GM23248 (cell line): ENCODE results near the gene TMEM9B. TPM values are rescaled to one million over a fixed set of nuclear protein-coding genes. Genes with fewer than 3 reads are reported as not detected.
A peak's percentile ranks its signal among the peaks of the same experiment; 100 is the strongest.

Experiments used
- DNase-seq: peaks from one replicate; pipeline ENCODE4 v3.0.0-alpha.2; 2015
- H2AFZ ChIP-seq: fragments of 200-600 bp; sonication (generic); 2 replicates; pipeline ENCODE4 v1.6.1; 2016; ENCODE audit warnings: antibody characterized with exemption
- H3F3A ChIP-seq: fragments of 200-600 bp; sonication (generic); 2 replicates; pipeline ENCODE4 v1.6.1; 2016; ENCODE audit warnings: mild to moderate bottlenecking, antibody characterized with exemption, mixed run types; ENCODE audit not compliant: insufficient read depth
- H3K27ac ChIP-seq: fragments of 200-600 bp; sonication (generic); 2 replicates; pipeline ENCODE4 v1.5.1; 2016; ENCODE audit warnings: mild to moderate bottlenecking
- H3K27me3 ChIP-seq: fragments of 200-600 bp; sonication (generic); replicated peaks from 2 replicates; pipeline ENCODE4 v1.6.1; 2016; ENCODE audit warnings: mild to moderate bottlenecking; ENCODE audit not compliant: insufficient read depth
- H3K36me3 ChIP-seq: fragments of 200-600 bp; sonication (generic); 2 replicates; pipeline ENCODE4 v1.6.1; 2016; ENCODE audit warnings: low read depth, mild to moderate bottlenecking
- H3K4me1 ChIP-seq: fragments of 200-600 bp; sonication (generic); 2 replicates; pipeline ENCODE4 v1.6.1; 2016; ENCODE audit warnings: mild to moderate bottlenecking; ENCODE audit not compliant: insufficient read depth
- H3K4me2 ChIP-seq: fragments of 200-600 bp; sonication (generic); one replicate; pipeline ENCODE4 v1.6.1; 2016; ENCODE audit warnings: mild to moderate bottlenecking; ENCODE audit not compliant: unreplicated experiment
- H3K4me3 ChIP-seq: fragments of 200-600 bp; sonication (generic); 2 replicates; pipeline ENCODE4 v1.5.1; 2016; ENCODE audit warnings: mild to moderate bottlenecking
- H3K79me2 ChIP-seq: fragments of 200-600 bp; sonication (generic); 2 replicates; pipeline ENCODE4 v1.6.1; 2016; ENCODE audit warnings: mild to moderate bottlenecking; ENCODE audit not compliant: insufficient read depth
- H3K9ac ChIP-seq: fragments of 200-600 bp; sonication (generic); 2 replicates; pipeline ENCODE4 v1.6.1; 2016; ENCODE audit warnings: mild to moderate bottlenecking
- H3K9me2 ChIP-seq: fragments of 200-600 bp; sonication (generic); 2 replicates; pipeline ENCODE4 v1.6.1; 2016; ENCODE audit warnings: mixed run types, mild to moderate bottlenecking, moderate library complexity; ENCODE audit not compliant: insufficient read depth
- H3K9me3 ChIP-seq: fragments of 200-600 bp; sonication (generic); one replicate; pipeline ENCODE4 v1.6.1; 2017; ENCODE audit warnings: low read depth
- H4K20me1 ChIP-seq: fragments of 200-600 bp; sonication (generic); 2 replicates; pipeline ENCODE4 v1.6.0; 2016; ENCODE audit not compliant: insufficient read depth
- EZH2 ChIP-seq: fragments of 200-600 bp; sonication (generic); IDR thresholded peaks from 2 replicates; pipeline ENCODE4 v1.6.1; 2018; ENCODE audit warnings: antibody characterized with exemption, mild to moderate bottlenecking; ENCODE audit not compliant: insufficient read depth, poor library complexity, severe bottlenecking
- EZH2phosphoT487 ChIP-seq: fragments of 200-600 bp; sonication (generic); IDR thresholded peaks from 2 replicates; pipeline ENCODE4 v1.6.1; 2018; ENCODE audit warnings: antibody characterized with exemption, moderate library complexity, mild to moderate bottlenecking, low read depth; ENCODE audit not compliant: insufficient read depth
- WGBS, 2 experiments: methylation state at CpG; one replicate each; pipeline ENCODE4 v1.1.6; 2015 to 2017; ENCODE audit warnings: low lambda C conversion rate in 2 of 2, low coverage in 1 of 2; ENCODE audit errors: missing lambda C conversion rate in 2 of 2; 5-methylcytosine and 5-hydroxymethylcytosine counted together
- in situ Hi-C: fragments of 300-500 bp; cut with MboI; formaldehyde crosslinking; loops from 2 replicates; pipeline ENCODE4 v1.15.0; 2020
- polyA plus RNA-seq: library from polyadenylated mRNA; unstranded; fragments of >200 nt; fragmentation: Nextera tagmentation; extraction: Ambion mirVana; gene quantifications from 2 replicates; pipeline ENCODE4 v1.2.1, GENCODE V29; 2016
- total RNA-seq: library from RNA; depleted of rRNA; stranded (reverse); fragments of >200 nt; shearing (Covaris generic); gene quantifications from 2 replicates; pipeline ENCODE4 v1.2.3, GENCODE V29; 2014

The TMEM9B gene
- total and polyA plus RNA-seq, 2 experiments from 2014 or later: 83.4 to 99.6 TPM

DNA sequence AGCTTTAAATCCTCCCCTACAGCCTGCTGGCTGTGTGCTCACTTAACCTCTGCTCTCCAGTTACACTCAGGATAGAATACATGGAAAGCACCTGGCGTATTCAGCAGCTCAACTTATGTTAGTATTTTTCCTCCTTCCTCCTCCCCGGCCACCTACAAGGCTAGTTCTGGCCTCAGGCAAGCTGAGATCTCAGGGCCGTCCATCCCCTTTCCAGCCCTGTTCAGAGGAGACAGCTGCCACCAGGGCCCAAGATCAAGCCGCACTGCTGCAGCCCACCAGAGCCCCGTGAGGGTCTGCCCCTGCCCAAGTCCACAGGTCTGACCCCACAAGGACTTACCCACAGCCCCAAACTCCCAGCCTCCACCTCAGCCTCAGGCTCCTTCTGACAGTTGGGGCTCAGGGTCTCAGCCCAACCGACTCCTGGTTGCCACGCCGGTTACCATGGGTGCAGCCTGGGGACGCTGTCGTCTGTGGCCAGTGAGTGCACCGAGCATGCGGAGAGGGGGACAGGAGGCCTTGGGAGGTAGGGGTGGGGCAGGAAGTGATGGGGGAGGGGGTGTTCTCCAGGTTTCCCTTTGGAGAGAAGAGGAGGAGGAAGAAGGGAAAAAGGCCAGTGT, 31.6 kb downstream of the TMEM9B start, which contains the start of gene C11orf16:
Gene C11orf16, minus strand, starts transcription at position 384 of the 617 bp plus-strand sequence. CDS start 639 bp downstream, outside the sequence.
- Histone ChIP-seq H3K9me2 (no peaks in the 10 kb centered on the region), H2AFZ (no peak within 1 kb of the TSS), H3K27ac (no peak within 1 kb of the TSS), H4K20me1 (no peaks in the 10 kb centered on the region), H3K4me2 (no peak within 1 kb of the TSS), H3K27me3 (no peaks in the 10 kb centered on the region), H3K9ac (no peak within 1 kb of the TSS), H3K36me3 (no peaks in the 10 kb centered on the region), H3F3A (peaks cover 24% of the 10 kb centered on the region), H3K79me2 (no peaks in the 10 kb centered on the region), H3K9me3 (no peaks in the 10 kb centered on the region), H3K4me3 (no peak within 1 kb of the TSS), H3K4me1 (peaks cover 31% of the 10 kb centered on the region)
- no peak for DNase-seq
- in situ Hi-C loops: no loop called here
- TF ChIP-seq EZH2phosphoT487: no peak
- WGBS, 2 experiments: 89 to 95% methylated on average over 11 to 12 of the region's 12 CpGs

DNA sequence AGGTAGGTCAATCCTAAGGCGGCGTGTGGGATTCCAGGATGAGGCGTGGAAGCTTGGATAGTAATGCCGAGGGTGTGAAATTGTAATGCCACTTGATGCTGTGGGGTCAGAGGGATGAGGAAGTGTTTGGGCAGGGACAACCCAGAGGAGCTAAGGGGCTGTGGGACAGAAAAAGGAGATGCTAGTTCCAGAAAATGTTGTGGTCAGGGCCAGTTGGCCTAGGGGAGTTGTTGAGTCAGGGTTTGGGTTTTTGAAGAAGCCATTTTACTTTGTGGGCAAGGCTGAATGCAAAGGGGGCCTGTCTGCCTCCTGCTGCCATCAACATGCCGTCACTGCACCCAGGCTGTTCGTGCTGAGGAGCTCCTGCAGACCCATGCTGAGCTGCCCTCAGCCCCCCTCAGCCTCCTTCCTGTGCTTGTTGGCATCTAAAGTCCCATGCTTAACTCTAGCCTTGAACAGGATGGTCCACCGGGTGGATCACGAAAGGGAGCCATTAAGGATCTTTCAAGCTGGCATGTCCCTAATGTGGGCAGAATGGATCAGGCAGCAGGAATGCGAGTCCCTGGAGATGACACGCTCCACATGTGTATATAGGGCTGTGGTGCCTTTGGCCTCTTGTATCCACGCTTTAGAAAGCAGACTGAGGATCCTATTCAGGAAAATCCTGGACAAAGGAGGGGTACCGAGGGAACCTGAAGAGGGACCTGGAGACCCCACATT, 33.6 kb downstream of the TMEM9B start:
- no peaks in the 10 kb centered on the region for H3K36me3 ChIP-seq
- H3K9me2 ChIP-seq: no peaks in the 10 kb centered on the region
- 72 to 73% methylated on average over 12 of the region's 12 CpGs for WGBS, 2 experiments
- no peaks in the 10 kb centered on the region for H3K79me2 ChIP-seq
- H3K27me3 ChIP-seq: no peaks in the 10 kb centered on the region
- H2AFZ ChIP-seq: no peak overlapping the region
- TF ChIP-seq EZH2 (no peak), EZH2phosphoT487 (no peak)
- in situ Hi-C loops: no loop called here
- peak; percentile 61 for DNase-seq
- no peak overlapping the region for H3K4me3 ChIP-seq
- H4K20me1 ChIP-seq: no peaks in the 10 kb centered on the region
- H3K4me2 ChIP-seq: no peak overlapping the region
- peaks cover 31% of the 10 kb centered on the region for H3K4me1 ChIP-seq
- no peak overlapping the region for H3K9ac ChIP-seq
- H3F3A ChIP-seq: peaks cover 24% of the 10 kb centered on the region
- H3K9me3 ChIP-seq: no peaks in the 10 kb centered on the region
- no peak overlapping the region for H3K27ac ChIP-seq

DNA sequence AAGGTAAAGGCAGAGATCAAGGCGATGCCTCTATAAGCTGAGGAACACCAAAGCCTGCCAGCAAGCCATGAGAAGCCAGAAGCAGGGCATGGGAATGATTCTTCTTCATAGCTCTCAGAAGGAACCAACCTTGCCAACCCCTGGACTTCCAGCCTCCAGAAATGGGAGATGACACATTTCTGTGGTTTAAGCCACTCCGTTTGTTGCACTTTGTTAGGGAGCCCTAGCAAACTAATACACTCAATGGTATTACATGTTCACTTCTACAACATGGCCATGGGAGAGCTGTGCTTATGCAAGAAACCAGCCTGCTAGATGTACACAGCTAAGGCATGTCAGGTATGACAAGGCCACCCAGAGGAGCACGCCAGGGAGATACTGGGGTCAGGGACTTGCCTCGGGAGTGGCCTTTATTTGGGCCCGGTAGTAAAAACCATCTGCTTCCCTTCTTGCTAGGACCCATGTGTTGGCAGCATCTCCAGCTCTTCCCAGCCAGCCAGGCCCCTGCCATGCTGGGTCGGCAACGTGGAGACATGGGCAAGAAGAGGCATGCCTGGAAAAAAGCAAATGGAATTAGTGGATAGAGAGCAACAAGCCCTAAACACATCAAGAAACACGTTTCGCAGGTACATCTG, 35.1 kb downstream of the TMEM9B start:
- peak; percentile 79 for DNase-seq
- Histone ChIP-seq H2AFZ (no peak overlapping the region), H3K9me3 (no peaks in the 10 kb centered on the region), H3K9ac (no peak overlapping the region), H4K20me1 (no peaks in the 10 kb centered on the region), H3K9me2 (no peaks in the 10 kb centered on the region), H3K27ac (peak overlapping the region; percentile 41), H3K4me2 (no peak overlapping the region), H3K4me3 (no peak overlapping the region), H3K27me3 (no peaks in the 10 kb centered on the region), H3K79me2 (no peaks in the 10 kb centered on the region), H3K4me1 (peaks cover 22% of the 10 kb centered on the region), H3F3A (peaks cover 9% of the 10 kb centered on the region), H3K36me3 (no peaks in the 10 kb centered on the region)
- TF ChIP-seq EZH2 (no peak), EZH2phosphoT487 (no peak)
- 86 to 89% methylated on average over 9 of the region's 9 CpGs for WGBS, 2 experiments
- in situ Hi-C loops: no loop called here

DNA sequence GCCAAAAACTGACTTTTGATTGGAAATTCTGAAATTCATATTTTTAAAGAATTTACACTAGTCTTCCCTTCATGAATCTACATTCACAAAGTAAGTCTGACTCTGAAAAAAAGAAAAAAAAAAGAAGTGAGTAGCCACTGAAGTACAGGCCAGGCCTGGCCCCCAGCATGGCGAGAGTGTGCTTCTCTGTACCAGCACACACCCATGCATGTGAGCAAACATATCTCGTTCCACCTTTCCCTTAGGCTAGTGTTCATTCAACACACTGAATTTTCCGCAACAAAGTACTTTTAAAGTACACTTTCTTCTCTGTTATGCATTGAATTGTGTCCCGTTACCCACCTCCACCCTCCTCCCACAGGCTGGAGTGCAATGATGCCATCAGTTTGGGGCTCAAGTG, 36.0 kb downstream of the TMEM9B start:
- 96 to 97% methylated on average over 4 of the region's 4 CpGs for WGBS, 2 experiments
- no peak overlapping the region for H2AFZ ChIP-seq

More for the DNA sequence above, 36.0 kb downstream of the TMEM9B start:
- Histone ChIP-seq H3K79me2 (no peaks in the 10 kb centered on the region), H3F3A (peaks cover 8% of the 10 kb centered on the region), H3K27me3 (no peaks in the 10 kb centered on the region), H4K20me1 (no peaks in the 10 kb centered on the region), H3K9ac (no peak overlapping the region), H3K36me3 (no peaks in the 10 kb centered on the region), H3K27ac (no peak overlapping the region), H3K9me2 (no peaks in the 10 kb centered on the region), H3K4me1 (peaks cover 25% of the 10 kb centered on the region), H3K9me3 (no peaks in the 10 kb centered on the region), H3K4me2 (no peak overlapping the region), H3K4me3 (no peak overlapping the region)
- in situ Hi-C loops: no loop called here
- no peak for DNase-seq
- TF ChIP-seq EZH2phosphoT487: no peak
- no peak for TF ChIP-seq EZH2
